Stimulated activated CD4-positive, alpha-beta T cell treated with anti-CD3 and anti-CD28 coated beads, Interleukin-1b, Interleukin-23, amount 100 ng/mL, for 48 hours (primary cell): Measurements from ENCODE around the gene KCNAB1.
"Not testable (repeated sequence)": the region's sequence is repeated elsewhere in the genome, so short reads cannot be mapped to it uniquely, and the experiment has no call there.

ENCODE experiments used
- DNase-seq: peaks from one replicate; pipeline ENCODE4 v3.0.0-alpha.2; 2020

KCNAB1 gene

GRCh38 chr3:156548041-156548687, 427.8 kb downstream of the KCNAB1 start:
- no peak for DNase-seq

- DNase-seq = no peak
These were observed 428.5 kb downstream of the KCNAB1 start for GRCh38 chr3:156548902-156549301.

DNA sequence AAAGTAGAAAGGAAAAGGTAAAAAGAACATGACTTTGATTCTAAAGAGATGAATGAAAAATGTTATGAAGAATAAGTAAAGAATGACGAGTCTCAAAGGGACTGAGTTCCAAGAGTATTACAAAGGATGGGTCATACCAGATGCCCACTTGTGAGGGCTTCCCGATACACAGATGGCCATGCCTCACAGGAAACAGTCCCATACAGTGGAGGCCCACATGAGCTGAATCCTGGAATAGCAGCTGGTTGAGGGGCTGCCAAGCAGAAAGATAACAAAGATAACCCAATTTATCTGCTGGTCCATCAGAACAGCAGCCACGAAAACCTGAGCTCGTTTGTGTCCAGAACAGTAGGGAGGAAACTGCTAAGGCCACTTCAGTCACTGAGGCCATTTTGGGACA, 430.9 kb downstream of the KCNAB1 start:
- DNase-seq = no peak

DNA sequence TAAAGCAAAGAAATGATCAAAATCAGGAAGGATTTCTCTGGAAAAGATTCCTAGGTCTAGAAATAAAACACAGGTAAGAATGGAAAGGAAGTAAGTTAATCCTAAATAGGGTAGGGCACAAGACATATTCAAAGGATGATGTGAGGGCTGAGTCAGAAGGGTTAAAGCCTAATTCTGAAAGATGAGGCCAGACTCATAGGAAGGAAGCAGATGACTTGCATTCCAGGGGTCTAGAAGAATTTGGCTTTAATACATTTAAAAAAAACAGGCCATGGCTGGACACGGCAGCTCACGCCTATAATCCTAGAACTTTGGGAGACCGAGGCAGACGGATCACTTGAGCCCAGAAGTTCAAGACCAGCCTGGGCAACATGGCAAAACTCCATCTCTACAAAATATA, 431.4 kb downstream of the KCNAB1 start:
- DNase-seq = no peak

DNA sequence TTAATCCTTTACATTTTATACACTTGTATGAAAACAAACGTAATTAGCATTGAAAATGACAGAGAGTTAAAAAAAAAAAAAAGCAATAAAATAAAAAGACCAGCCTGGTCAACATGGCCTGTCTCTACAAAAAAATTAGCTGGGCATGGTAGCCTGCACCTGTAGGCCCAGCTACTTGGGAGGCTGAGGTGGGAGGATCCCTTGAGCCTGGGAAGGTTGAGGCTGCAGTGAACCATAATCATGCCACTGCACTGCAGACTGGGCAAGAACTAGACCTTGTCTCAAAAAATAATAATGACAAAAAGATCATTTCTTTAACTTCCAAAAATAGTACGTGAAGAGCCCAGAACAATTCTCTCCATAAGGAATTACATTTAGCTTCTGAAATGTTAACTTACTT, 432.6 kb downstream of the KCNAB1 start:
- no peak for DNase-seq

- no peak for DNase-seq
These were observed 433.5 kb downstream of the KCNAB1 start for GRCh38 chr3:156553705-156554356.

GRCh38 chr3:156554515-156554841, 434.1 kb downstream of the KCNAB1 start:
- no peak for DNase-seq

DNA sequence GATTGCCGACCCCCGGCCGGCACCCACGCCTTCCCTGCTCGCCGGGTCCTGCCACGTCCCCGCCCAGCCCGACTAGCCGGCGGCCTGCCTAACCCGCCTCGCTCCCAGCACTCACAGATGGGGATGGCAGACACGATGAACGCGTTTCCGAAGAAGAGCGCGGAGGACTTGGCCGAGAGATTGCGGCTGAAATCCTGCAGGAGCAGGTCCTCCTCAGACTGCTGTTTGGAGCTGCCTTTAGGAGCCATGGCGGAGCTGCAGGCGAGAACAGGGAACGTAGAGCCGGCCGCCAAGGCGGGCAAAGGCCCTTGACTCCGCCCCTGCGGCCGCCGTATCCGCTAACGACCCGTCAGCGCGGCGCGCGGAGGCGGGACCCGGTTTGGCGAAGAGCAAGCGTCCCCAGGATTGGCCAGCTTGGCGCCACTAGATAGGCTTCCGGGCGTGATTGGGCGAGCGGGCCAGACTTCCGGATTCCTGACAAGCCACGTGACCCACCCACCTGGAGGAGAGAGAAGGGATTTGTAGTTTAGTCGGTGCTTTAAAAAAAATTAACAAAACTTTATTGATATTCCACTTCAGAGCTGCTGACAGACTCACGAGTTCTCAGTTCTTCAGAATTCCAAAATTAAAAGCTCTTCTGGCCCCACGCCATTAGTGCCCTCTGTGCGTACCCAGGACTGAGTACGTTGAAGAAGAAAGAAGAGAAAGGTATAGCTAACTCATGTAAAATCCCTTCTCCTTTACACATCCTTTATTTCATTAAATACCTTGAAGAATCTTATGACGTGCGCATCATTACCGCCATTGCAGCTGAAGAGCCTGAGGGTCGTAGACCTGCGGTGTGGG, 434.7 kb downstream of the KCNAB1 start, which contains the start of gene SSR3:
Gene SSR3, minus strand, starts transcription at position 276 of the 846 bp plus-strand sequence. Its CDS starts 28 bp downstream, at position 248.
- peak; percentile 99 for DNase-seq

GRCh38 chr3:156558389-156558788, 438.0 kb downstream of the KCNAB1 start:
- DNase-seq = no peak

DNA sequence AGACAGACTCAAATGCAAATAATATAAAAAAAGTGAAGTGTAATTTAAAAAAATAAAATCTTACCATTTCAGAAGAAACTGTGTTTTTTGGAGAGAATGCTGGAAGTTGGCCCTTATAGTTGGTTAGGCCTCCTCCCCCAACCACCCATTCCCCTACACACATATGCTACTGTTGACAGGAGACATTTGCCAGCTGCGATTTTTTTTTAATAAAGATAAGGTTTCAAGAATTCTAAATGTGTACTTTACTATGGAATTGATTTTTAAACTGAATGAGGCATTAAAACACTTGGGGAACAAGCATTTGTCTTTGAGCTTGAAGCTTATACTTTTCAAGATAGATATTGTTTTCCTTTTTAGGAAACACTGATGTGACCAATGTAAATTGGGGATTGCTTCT, 438.9 kb downstream of the KCNAB1 start:
- no peak for DNase-seq

DNA sequence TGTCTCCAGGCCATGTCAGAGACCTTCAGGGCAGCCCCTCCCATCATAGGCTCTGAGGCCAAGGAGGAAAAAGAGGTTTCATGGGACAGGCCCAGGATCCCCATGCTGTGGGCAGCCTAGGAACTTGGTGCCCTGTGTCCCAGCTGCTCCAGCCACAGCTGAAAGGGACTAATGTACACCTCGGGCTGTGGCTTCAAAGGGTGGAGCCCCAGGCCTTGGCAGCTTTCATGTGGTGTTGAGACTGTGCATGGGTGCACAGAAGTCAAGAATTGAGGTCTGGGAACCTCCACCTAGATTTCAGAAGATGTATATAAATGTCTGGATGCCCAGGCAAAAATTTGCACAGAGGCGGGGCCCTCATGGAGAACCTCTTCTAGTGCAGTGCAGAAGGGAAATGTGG, 441.2 kb downstream of the KCNAB1 start:
- no peak for DNase-seq

DNA sequence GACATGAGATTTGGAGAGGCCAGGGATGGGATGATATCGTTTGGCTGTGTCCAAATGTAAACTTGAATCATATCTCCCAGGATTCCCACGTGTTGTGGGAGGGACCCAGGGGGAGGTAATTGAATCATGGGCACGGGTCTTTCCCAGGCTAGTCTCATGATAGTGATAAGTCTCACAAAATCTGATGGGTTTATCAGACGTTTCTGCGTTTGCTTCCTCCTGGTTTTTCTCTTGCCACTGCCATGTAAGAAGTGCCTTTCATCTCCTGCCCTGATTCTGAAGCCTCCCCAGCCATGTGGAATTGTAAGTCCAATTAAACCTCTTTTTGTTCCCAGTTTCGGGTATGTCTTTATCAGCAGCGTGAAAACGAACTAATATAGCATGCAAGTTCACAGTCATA, 442.1 kb downstream of the KCNAB1 start:
- not testable (repeated sequence) for DNase-seq

DNA sequence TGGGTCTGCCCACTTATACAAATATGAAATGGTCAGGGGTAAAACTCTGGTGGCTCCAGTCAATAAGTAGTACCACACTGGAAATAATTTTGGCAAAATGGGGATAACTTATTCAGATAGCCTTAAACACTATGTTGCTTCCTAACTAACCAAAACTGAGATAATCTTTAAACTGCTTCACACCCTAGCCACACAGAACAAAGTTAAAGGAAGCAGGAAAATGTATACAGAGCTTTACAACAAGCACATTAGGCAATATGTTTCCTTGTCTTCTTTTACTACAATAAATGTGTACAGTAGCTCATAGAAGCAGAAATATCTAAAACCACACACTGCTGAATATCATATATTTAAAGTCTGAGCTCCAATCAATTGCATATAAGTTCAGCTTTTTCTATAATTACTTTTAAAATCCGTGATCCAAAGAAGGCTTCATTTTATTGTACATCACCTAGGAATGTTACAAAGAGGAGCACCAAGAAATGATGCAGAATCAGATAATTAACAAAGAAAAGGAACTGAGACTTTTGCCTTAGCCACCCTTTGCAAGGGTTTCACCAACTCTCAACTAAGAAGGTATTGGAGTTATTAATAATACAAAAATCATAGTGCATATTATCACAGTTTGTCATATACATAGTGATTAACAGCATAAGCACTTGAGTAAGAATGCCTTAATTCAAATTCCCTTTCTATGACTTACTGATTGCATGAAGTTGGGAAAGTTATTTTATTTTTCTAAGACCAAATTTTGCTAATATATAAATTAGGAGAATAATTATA, 443.7 kb downstream of the KCNAB1 start:
- DNase-seq = no peak

DNA sequence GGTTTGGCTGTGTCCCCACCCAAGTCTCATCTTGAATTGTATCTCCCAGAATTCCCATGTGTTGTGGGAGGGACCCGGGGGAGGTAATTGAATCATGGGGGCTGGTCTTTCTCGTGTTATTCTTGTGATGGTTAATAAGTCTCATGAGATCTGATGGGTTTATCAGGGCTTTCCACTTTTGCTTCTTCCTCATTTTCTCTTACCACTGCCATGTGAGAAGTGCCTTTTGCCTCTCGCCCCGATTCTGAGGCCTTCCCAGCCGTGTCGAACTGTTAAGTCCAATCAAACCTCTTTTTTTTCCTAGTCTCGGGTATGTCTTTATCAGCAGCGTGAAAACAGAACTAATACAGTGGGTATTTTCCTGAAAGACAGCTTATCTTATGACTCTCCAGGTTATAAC, 448.6 kb downstream of the KCNAB1 start:
- not testable (repeated sequence) for DNase-seq

DNA sequence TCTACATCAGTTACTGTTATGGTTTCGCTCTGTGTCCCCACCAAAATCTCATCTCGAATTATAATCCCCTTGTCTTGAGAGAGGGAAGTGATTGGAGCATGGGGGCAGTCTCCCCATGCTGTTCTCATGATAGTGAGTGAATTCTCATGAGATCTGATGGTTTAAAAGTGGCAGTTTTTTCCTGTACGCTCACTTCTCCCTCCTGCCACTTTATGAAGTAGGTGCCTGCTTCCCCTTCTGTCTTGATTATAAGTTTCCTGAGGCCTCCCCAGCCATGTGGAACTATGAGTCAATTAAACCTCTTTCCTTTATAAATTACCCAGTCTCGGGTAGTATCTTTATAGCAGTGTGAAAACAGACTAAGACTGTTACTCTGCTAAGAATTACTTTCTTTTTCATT, 449.5 kb downstream of the KCNAB1 start:
- not testable (repeated sequence) for DNase-seq

GRCh38 chr3:156575641-156576040, 455.3 kb downstream of the KCNAB1 start:
- no peak for DNase-seq

GRCh38 chr3:156576051-156576450, 455.7 kb downstream of the KCNAB1 start:
- DNase-seq = no peak

GRCh38 chr3:156576651-156577348, 456.4 kb downstream of the KCNAB1 start:
- no peak for DNase-seq

- no peak for DNase-seq
These were observed 457.4 kb downstream of the KCNAB1 start for GRCh38 chr3:156577736-156578135.

GRCh38 chr3:156579427-156579851, 459.1 kb downstream of the KCNAB1 start:
- no peak for DNase-seq

DNA sequence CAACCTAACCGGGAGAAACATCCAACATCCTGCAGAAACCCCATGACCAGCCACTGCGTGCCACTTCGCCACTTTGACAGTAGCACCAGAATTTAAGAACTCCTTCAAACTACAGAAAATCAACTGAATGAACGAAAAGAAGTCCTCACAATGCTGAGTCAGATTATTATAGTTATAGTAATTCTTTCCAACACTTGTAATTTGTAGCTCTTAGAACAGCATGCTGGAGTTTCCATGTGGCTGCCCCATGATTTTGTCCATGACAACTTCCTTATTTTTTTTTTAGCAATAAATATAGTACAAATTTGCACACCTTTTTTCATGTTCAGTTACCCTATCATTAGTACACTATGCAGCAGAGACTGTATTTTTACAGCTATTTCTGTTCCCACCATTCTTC, 460.7 kb downstream of the KCNAB1 start:
- DNase-seq = no peak

DNA sequence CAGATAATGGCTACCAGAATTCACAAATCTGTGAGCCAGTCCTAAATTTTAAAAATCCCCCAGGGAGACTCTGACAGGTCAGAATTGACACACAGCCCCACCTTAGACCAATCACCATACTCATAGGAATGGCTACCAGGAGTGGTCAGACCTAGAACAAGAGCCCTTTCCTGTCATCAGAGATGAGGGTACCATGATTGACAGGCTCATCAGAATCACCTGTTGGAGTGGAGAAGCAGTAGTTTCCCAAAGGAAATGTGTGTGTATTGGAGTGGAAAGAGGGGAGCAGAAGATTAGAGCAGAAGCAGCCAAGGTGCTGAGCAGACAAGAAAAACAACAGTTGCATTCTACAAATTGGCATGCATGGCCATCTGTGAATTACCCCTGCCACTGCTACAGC, 461.6 kb downstream of the KCNAB1 start:
- DNase-seq = no peak
